ENCODE data around the gene ERP44.
"Not testable (repeated sequence)": the region's sequence is repeated elsewhere in the genome, so short reads cannot be mapped to it uniquely, and the experiment has no call there.

DNA sequence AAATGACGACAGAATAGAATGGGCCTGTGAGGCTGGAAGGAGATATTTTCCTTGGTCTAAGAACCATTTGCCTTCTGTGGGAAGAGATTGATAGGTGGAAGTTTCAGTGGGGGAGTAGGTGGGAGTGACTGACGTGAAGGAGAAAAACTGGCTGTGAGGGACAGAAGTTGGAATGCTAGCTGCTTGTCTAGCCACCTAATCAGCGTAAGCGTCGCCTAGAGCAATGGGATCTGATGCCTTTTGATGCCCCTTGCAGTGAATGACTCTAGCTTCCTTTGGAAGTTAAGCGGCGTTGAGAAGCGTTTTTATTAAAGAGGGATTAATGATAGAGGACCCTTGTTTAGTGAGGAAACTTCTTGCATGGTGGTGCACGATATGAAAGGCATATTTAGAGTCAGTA, 43.1 kb upstream of the ERP44 start:
- not testable (repeated sequence) for TF ChIP-seq EZH2 (IDR thresholded peaks at IDR 0.05); EZH2phosphoT487 (IDR thresholded peaks at IDR 0.05; ENCODE audit: borderline replicate concordance); POLR2A (IDR thresholded peaks at IDR 0.05; ENCODE audit: borderline replicate concordance, extremely low read depth, insufficient read depth, insufficient read length); POLR2AphosphoS5 (IDR thresholded peaks at IDR 0.05; ENCODE audit: low read depth, low read length); JUND (IDR thresholded peaks at IDR 0.05); YY1 (IDR thresholded peaks at IDR 0.05; ENCODE audit: extremely low read depth, insufficient replicate concordance, low read depth, low read length)
- TF ChIP-seq, protein P1, sequence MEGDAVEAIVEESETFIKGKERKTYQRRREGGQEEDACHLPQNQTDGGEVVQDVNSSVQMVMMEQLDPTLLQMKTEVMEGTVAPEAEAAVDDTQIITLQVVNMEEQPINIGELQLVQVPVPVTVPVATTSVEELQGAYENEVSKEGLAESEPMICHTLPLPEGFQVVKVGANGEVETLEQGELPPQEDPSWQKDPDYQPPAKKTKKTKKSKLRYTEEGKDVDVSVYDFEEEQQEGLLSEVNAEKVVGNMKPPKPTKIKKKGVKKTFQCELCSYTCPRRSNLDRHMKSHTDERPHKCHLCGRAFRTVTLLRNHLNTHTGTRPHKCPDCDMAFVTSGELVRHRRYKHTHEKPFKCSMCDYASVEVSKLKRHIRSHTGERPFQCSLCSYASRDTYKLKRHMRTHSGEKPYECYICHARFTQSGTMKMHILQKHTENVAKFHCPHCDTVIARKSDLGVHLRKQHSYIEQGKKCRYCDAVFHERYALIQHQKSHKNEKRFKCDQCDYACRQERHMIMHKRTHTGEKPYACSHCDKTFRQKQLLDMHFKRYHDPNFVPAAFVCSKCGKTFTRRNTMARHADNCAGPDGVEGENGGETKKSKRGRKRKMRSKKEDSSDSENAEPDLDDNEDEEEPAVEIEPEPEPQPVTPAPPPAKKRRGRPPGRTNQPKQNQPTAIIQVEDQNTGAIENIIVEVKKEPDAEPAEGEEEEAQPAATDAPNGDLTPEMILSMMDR (IDR thresholded peaks at IDR 0.05 in 2 of 3, conservative IDR thresholded peaks at IDR 0.05 in 1 of 3; ENCODE audit: borderline replicate concordance in 1 of 3, insufficient read depth in 1 of 3, low read depth in 2 of 3, low read length in 2 of 3), result not testable (repeated sequence)
- TF ChIP-seq, protein P2, sequence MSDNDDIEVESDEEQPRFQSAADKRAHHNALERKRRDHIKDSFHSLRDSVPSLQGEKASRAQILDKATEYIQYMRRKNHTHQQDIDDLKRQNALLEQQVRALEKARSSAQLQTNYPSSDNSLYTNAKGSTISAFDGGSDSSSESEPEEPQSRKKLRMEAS (IDR thresholded peaks at IDR 0.05), result not testable (repeated sequence)
- TF ChIP-seq, protein P3, sequence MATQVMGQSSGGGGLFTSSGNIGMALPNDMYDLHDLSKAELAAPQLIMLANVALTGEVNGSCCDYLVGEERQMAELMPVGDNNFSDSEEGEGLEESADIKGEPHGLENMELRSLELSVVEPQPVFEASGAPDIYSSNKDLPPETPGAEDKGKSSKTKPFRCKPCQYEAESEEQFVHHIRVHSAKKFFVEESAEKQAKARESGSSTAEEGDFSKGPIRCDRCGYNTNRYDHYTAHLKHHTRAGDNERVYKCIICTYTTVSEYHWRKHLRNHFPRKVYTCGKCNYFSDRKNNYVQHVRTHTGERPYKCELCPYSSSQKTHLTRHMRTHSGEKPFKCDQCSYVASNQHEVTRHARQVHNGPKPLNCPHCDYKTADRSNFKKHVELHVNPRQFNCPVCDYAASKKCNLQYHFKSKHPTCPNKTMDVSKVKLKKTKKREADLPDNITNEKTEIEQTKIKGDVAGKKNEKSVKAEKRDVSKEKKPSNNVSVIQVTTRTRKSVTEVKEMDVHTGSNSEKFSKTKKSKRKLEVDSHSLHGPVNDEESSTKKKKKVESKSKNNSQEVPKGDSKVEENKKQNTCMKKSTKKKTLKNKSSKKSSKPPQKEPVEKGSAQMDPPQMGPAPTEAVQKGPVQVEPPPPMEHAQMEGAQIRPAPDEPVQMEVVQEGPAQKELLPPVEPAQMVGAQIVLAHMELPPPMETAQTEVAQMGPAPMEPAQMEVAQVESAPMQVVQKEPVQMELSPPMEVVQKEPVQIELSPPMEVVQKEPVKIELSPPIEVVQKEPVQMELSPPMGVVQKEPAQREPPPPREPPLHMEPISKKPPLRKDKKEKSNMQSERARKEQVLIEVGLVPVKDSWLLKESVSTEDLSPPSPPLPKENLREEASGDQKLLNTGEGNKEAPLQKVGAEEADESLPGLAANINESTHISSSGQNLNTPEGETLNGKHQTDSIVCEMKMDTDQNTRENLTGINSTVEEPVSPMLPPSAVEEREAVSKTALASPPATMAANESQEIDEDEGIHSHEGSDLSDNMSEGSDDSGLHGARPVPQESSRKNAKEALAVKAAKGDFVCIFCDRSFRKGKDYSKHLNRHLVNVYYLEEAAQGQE (IDR thresholded peaks at IDR 0.05; ENCODE audit: low read depth), result not testable (repeated sequence)
- TF ChIP-seq, protein P4, sequence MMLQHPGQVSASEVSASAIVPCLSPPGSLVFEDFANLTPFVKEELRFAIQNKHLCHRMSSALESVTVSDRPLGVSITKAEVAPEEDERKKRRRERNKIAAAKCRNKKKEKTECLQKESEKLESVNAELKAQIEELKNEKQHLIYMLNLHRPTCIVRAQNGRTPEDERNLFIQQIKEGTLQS (IDR thresholded peaks at IDR 0.05), result not testable (repeated sequence)

Measured in HCT116 (cell line).